Measurements from ENCODE around the gene BAAT.

GRCh38 chr9:101387871-101388506, 3.2 kb upstream of the BAAT start:
- TF ChIP-seq POLR2A (IDR thresholded peaks at IDR 0.05; ENCODE audit: borderline replicate concordance, extremely low read depth, insufficient read depth, insufficient read length) (no peak), CTCF (IDR thresholded peaks at IDR 0.05 in 2 of 3, conservative IDR thresholded peaks at IDR 0.05 in 1 of 3; ENCODE audit: borderline replicate concordance in 1 of 3, insufficient read depth in 1 of 3, low read depth in 2 of 3, low read length in 2 of 3) (peak; percentile 45 to 75 (median 70); a peak in 5 of 6 replicates), JUND (IDR thresholded peaks at IDR 0.05) (no peak), EZH2 (IDR thresholded peaks at IDR 0.05) (no peak), RAD21 (IDR thresholded peaks at IDR 0.05; ENCODE audit: low read depth) (peak; percentile 47), SIN3A (IDR thresholded peaks at IDR 0.05; ENCODE audit: low read depth) (no peak), EGR1 (IDR thresholded peaks at IDR 0.05; ENCODE audit: low read depth) (no peak), ZNF274 (IDR thresholded peaks at IDR 0.05; ENCODE audit: low read depth, low read length) (no peak), EZH2phosphoT487 (IDR thresholded peaks at IDR 0.05; ENCODE audit: borderline replicate concordance) (no peak), SP1 (IDR thresholded peaks at IDR 0.05; ENCODE audit: low read depth) (no peak)
- TF ChIP-seq, protein P1, sequence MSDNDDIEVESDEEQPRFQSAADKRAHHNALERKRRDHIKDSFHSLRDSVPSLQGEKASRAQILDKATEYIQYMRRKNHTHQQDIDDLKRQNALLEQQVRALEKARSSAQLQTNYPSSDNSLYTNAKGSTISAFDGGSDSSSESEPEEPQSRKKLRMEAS (IDR thresholded peaks at IDR 0.05), result no peak
